A549 (cell line): ENCODE results near the gene PKP2. TPM values are rescaled to one million over a fixed set of nuclear protein-coding genes. Genes with fewer than 3 reads are reported as not detected.

Experiments
- ATAC-seq, 2 experiments: fragments of 200-7000 bp in 1 of 2; fragments of >200 bp in 1 of 2; cut with Nextera tagmentation in 1 of 2; cut with Tn5 transposase in 1 of 2; 3 replicates each; pipeline versions ENCODE4 v1.8.0 to v1.9.1; 2018 to 2020; ENCODE audit warnings: mild to moderate bottlenecking in 1 of 2, moderate library complexity in 1 of 2
- CTCF ChIA-PET: fragments of 300-600 bp; sonication (Branson Sonifier 250); formaldehyde crosslinking; extraction: SDS; loops from one replicate; lab custom pipeline; 2021; ENCODE audit warnings: antibody characterized with exemption, inconsistent platforms; lab: Yijun Ruan, JAX
- POLR2A ChIA-PET: fragments of 350-600 bp; formaldehyde crosslinking; extraction: SDS; loops from one replicate; lab custom pipeline; 2021; ENCODE audit warnings: antibody characterized with exemption, inconsistent platforms; lab: Yijun Ruan, JAX
- DNase-seq, 2 experiments: peaks; one replicate each; pipeline versions ENCODE4 v3.0.0 to v3.0.0-alpha.2; 2011 to 2016; ENCODE audit warnings: low read depth in 1 of 2, low spot score in 1 of 2
- FAIRE-seq: peaks from 2 replicates; lab custom pipeline; 2011; peaks lifted over from hg19 to GRCh38; lab: Jason Lieb, UNC
- H3K27ac ChIP-seq, 2 experiments: fragments of >200 bp; sonication (Bioruptor Twin); formaldehyde crosslinking; 3 replicates each; pipeline ENCODE4 v1.5.1; 2016 to 2017
- H3K4me1 ChIP-seq: fragments of >200 bp; sonication (Bioruptor Twin); formaldehyde crosslinking; 3 replicates; pipeline ENCODE4 v1.6.1; 2016
- H3K4me2 ChIP-seq: fragments of >200 bp; sonication (Bioruptor Twin); formaldehyde crosslinking; 3 replicates; pipeline ENCODE4 v1.6.1; 2016
- H3K4me3 ChIP-seq: fragments of >200 bp; sonication (Bioruptor Twin); formaldehyde crosslinking; 3 replicates; pipeline ENCODE4 v1.5.1; 2016
- H3K9me3 ChIP-seq: fragments of >200 bp; sonication (Bioruptor Twin); formaldehyde crosslinking; 3 replicates; pipeline ENCODE4 v1.6.1; 2016
- CBX2 ChIP-seq: fragments of 200-600 bp; sonication (generic); IDR thresholded peaks from 2 replicates; pipeline ENCODE4 v1.6.1; 2016; ENCODE audit warnings: low read depth, mild to moderate bottlenecking, borderline replicate concordance
- CBX8 ChIP-seq: fragments of 200-600 bp; sonication (generic); IDR thresholded peaks from 2 replicates; pipeline ENCODE4 v1.6.1; 2016
- CEBPB ChIP-seq, 2 experiments: fragments of >200 bp in 1 of 2; sonication (Bioruptor Twin) in 1 of 2; formaldehyde crosslinking in 1 of 2; IDR thresholded peaks; 2 replicates each; pipeline ENCODE4 v1.6.1; 2012 to 2016
- CHD2 ChIP-seq: fragments of 150-350 bp; IDR thresholded peaks from 2 replicates; pipeline ENCODE4 v1.6.1; 2014; ENCODE audit warnings: low read length; ENCODE audit not compliant: partially characterized antibody
- E2F6 ChIP-seq: IDR thresholded peaks from 2 replicates; pipeline ENCODE4 v1.6.1; 2012; ENCODE audit warnings: low read depth, borderline replicate concordance
- EHF ChIP-seq: fragments of 250-450 bp; sonication (Bioruptor Pico); IDR thresholded peaks from 2 replicates; pipeline ENCODE4 v1.5.0; 2020; ENCODE audit warnings: mild to moderate bottlenecking
- EHMT2 ChIP-seq: fragments of 200-600 bp; sonication (generic); IDR thresholded peaks from 2 replicates; pipeline ENCODE4 v1.6.1; 2016; ENCODE audit warnings: antibody characterized with exemption, low read depth, mild to moderate bottlenecking, moderate library complexity
- EP300 ChIP-seq, 2 experiments: fragments of >200 bp; sonication (Bioruptor Twin); formaldehyde crosslinking; IDR thresholded peaks; 2 replicates in 1 of 2; 3 replicates in 1 of 2; pipeline ENCODE4 v1.6.1; 2016 to 2017
- FOXS1 ChIP-seq: fragments of 250-450 bp; sonication (Bioruptor Pico); IDR thresholded peaks from 2 replicates; pipeline ENCODE4 v1.5.0; 2020; ENCODE audit warnings: mild to moderate bottlenecking, moderate library complexity
- GATA3 ChIP-seq: IDR thresholded peaks from 2 replicates; pipeline ENCODE4 v1.6.1; 2012; ENCODE audit warnings: borderline replicate concordance
- HEYL ChIP-seq: fragments of 250-450 bp; sonication (Bioruptor Pico); IDR thresholded peaks from 2 replicates; pipeline ENCODE4 v1.8.0; 2021; ENCODE audit warnings: mild to moderate bottlenecking, moderate library complexity
- HOXA7 ChIP-seq: fragments of 250-450 bp; sonication (Bioruptor Pico); IDR thresholded peaks from 2 replicates; pipeline ENCODE4 v1.5.0; 2020; ENCODE audit warnings: mild to moderate bottlenecking, moderate library complexity
- HOXB13 ChIP-seq: fragments of 250-450 bp; sonication (Bioruptor Pico); IDR thresholded peaks from 2 replicates; pipeline ENCODE4 v1.5.0; 2020; ENCODE audit warnings: low read depth, mild to moderate bottlenecking, moderate library complexity
- HOXB5 ChIP-seq: fragments of 250-450 bp; sonication (Bioruptor Pico); IDR thresholded peaks from 2 replicates; pipeline ENCODE4 v1.5.0; 2020; ENCODE audit warnings: mild to moderate bottlenecking, moderate library complexity
- JUNB ChIP-seq: fragments of >200 bp; sonication (Bioruptor Twin); formaldehyde crosslinking; IDR thresholded peaks from 2 replicates; pipeline ENCODE4 v1.6.1; 2016
- KDM5A ChIP-seq: fragments of 200-600 bp; sonication (generic); IDR thresholded peaks from 2 replicates; pipeline ENCODE4 v1.6.1; 2016; ENCODE audit warnings: antibody characterized with exemption, mild to moderate bottlenecking
- MAZ ChIP-seq: fragments of 150-350 bp; IDR thresholded peaks from 2 replicates; pipeline ENCODE4 v1.6.1; 2014; ENCODE audit warnings: antibody characterized with exemption, low read depth, low read length, borderline replicate concordance
- MYC ChIP-seq: IDR thresholded peaks from 2 replicates; pipeline ENCODE4 v1.6.1; 2012; ENCODE audit warnings: mild to moderate bottlenecking, inconsistent platforms, low read length, improper control_type of control experiment, borderline replicate concordance
- NR3C1 ChIP-seq: fragments of >200 bp; sonication (Bioruptor Twin); formaldehyde crosslinking; IDR thresholded peaks from 3 replicates; pipeline ENCODE4 v1.6.1; 2017
- RCOR1 ChIP-seq: fragments of 150-350 bp; IDR thresholded peaks from 2 replicates; pipeline ENCODE4 v1.6.1; 2014; ENCODE audit warnings: antibody characterized with exemption, low read length, low read depth
- REST ChIP-seq: fragments of 200-600 bp; sonication (generic); IDR thresholded peaks from 2 replicates; pipeline ENCODE4 v1.6.1; 2016; ENCODE audit warnings: antibody characterized with exemption, mild to moderate bottlenecking, moderate library complexity
- RNF2 ChIP-seq: fragments of 200-600 bp; sonication (generic); IDR thresholded peaks from 2 replicates; pipeline ENCODE4 v1.6.1; 2016; ENCODE audit warnings: low read depth, mild to moderate bottlenecking, antibody characterized with exemption, moderate library complexity, borderline replicate concordance
- USF2 ChIP-seq: fragments of 450-650 bp; IDR thresholded peaks from 2 replicates; pipeline ENCODE4 v1.6.1; 2014; ENCODE audit warnings: antibody characterized with exemption
- ZC3H11A ChIP-seq: fragments of 450-650 bp; IDR thresholded peaks from 2 replicates; pipeline ENCODE4 v1.6.1; 2014; ENCODE audit warnings: antibody characterized with exemption, mild to moderate bottlenecking
- ZSCAN20 ChIP-seq: fragments of 250-450 bp; sonication (Bioruptor Pico); IDR thresholded peaks from 2 replicates; pipeline ENCODE4 v1.8.0; 2022; ENCODE audit warnings: mild to moderate bottlenecking, moderate library complexity
- WGBS: methylation state at CpG from one replicate; pipeline ENCODE4 v1.1.6; 2017; ENCODE audit errors: missing lambda C conversion rate; 5-methylcytosine and 5-hydroxymethylcytosine counted together
- polyA plus RNA-seq, 4 experiments: library from polyadenylated mRNA; depleted of rRNA in 3 of 4; stranded (reverse); fragments of >200 nt; fragmentation: RNase III in 1 of 4; extraction: RNeasy Plus Mini Kit Qiagen cat#74134 plus additional on column Dnase treatment in 1 of 4; gene quantifications; 2 replicates in 3 of 4; 3 replicates in 1 of 4; pipeline ENCODE4 v1.2.3, GENCODE V29; 2011 to 2017
- TF ChIP-seq, protein P1 (sequence below): fragments of >200 bp; sonication (Bioruptor Twin); formaldehyde crosslinking; IDR thresholded peaks from 3 replicates; pipeline ENCODE4 v1.5.1; 2016

Gene PKP2
- polyA plus RNA-seq, 2 of the 4 experiments (the other 2 are of a cell fraction) = 2.3 to 7.1 TPM

DNA sequence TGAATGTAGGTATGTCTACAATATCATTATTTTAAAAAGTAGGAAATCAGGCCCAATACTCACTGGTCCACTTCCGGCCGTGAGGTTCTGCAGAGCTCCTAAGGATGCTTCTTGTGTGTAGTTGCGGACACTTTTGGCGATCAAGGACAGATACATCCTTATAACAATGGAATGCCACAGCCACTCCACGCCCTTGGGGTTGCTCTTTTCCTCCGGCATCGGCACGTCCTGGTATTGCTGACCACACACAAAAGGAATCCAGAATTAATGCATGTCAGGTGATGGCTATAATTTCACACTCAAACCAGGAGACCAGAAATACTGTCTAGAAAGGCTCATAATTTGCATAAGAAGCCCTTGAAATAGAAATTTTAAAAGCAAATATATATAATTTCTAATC lies 75.3 kb downstream of the PKP2 start:
- Histone ChIP-seq H3K9me3 (no peaks in the 10 kb centered on the region), H3K4me1 (no peaks in the 10 kb centered on the region), H3K4me2 (no peak overlapping the region), H3K4me3 (no peak overlapping the region), H3K27ac (no peak overlapping the region)
- POLR2A ChIA-PET = no interaction called here
- TF ChIP-seq EHMT2 = no peak
- CTCF ChIA-PET = no interaction called here
- no peak for FAIRE-seq
- WGBS = 84% methylated on average over 8 of the region's 8 CpGs
- ATAC-seq = no peak
- DNase-seq = no peak

DNA sequence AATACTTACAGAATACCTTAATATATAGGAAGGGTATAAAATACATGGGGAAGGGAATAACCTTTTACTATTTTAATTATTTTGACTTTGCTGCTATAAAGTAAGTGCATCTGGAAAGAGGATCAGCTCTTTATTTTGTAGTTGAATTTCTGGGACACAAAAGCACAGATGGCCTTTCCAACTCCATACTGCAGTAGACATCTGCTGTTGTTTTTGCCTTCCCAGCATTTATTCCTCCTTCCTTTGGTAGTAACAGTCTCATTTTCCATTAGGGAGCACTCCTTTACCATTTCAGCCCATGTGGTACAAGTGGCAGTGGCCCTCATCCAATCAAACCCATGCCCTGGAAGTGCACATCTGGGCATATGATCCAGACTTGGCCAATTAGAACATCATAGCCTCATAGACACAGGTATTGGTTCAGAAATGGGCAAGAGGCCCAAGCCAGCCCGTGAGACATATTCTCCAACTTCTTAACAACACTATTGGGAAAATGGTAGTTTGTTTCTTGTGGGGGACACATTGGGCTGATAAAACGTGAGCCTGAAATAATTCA lies 76.1 kb downstream of the PKP2 start:
- ATAC-seq (no peak), FAIRE-seq (no peak), DNase-seq (no peak)
- POLR2A ChIA-PET = no interaction called here
- Histone ChIP-seq H3K4me2 (no peak overlapping the region), H3K4me3 (no peak overlapping the region), H3K4me1 (no peaks in the 10 kb centered on the region), H3K27ac (no peak overlapping the region), H3K9me3 (no peaks in the 10 kb centered on the region)
- CTCF ChIA-PET = no interaction called here
- whole genome bisulfite sequencing = 52% methylated on average over 2 of the region's 2 CpGs
- TF ChIP-seq CBX8 (no peak), MAZ (no peak), HOXB13 (CRISPR knock-in tag) (no peak), HOXB5 (CRISPR knock-in tag) (no peak), HOXA7 (CRISPR knock-in tag) (no peak), ZC3H11A (no peak), E2F6 (no peak), ZSCAN20 (CRISPR knock-in tag) (no peak), MYC (no peak), GATA3 (no peak), EHF (CRISPR knock-in tag) (no peak), CHD2 (no peak), RNF2 (no peak), FOXS1 (no peak), EP300 (IDR thresholded peaks at IDR 0.05) (no peak), REST (no peak), CEBPB (IDR thresholded peaks at IDR 0.05) (no peak)
- TF ChIP-seq, protein P1, sequence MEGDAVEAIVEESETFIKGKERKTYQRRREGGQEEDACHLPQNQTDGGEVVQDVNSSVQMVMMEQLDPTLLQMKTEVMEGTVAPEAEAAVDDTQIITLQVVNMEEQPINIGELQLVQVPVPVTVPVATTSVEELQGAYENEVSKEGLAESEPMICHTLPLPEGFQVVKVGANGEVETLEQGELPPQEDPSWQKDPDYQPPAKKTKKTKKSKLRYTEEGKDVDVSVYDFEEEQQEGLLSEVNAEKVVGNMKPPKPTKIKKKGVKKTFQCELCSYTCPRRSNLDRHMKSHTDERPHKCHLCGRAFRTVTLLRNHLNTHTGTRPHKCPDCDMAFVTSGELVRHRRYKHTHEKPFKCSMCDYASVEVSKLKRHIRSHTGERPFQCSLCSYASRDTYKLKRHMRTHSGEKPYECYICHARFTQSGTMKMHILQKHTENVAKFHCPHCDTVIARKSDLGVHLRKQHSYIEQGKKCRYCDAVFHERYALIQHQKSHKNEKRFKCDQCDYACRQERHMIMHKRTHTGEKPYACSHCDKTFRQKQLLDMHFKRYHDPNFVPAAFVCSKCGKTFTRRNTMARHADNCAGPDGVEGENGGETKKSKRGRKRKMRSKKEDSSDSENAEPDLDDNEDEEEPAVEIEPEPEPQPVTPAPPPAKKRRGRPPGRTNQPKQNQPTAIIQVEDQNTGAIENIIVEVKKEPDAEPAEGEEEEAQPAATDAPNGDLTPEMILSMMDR = no peak

GRCh38 chr12:32819424-32819823 lies 77.2 kb downstream of the PKP2 start:
- H3K4me2 ChIP-seq = no peak overlapping the region
- ATAC-seq (no peak), FAIRE-seq (no peak), DNase-seq (no peak)
- TF ChIP-seq NR3C1 (no peak), USF2 (no peak), HEYL (CRISPR knock-in tag) (no peak), KDM5A (no peak), CBX2 (no peak), JUNB (no peak), CHD2 (no peak), RCOR1 (no peak)
- H3K27ac ChIP-seq = no peak overlapping the region
- H3K4me1 ChIP-seq = no peaks in the 10 kb centered on the region
- POLR2A ChIA-PET = no interaction called here
- H3K9me3 ChIP-seq = no peaks in the 10 kb centered on the region
- no peak overlapping the region for H3K4me3 ChIP-seq
- CTCF ChIA-PET = no interaction called here
